OCI-LY7 (cell line): ENCODE data around the gene KLK1. TPM values are rescaled to one million over a fixed set of nuclear protein-coding genes. Genes with fewer than 3 reads are reported as not detected.

Experiments
- BruUV-seq: library from RNA; stranded (reverse); fragments of 400-500 nt; replicated peaks from 2 replicates; lab custom pipeline; 2021; lab: Mats Ljungman, UMichigan
- CTCF ChIA-PET: fragments of 300-600 bp; sonication (Branson Sonifier 250); formaldehyde crosslinking; loops from one replicate; lab custom pipeline; 2022; ENCODE audit warnings: antibody characterized with exemption; ENCODE audit not compliant: unreplicated experiment; lab: Charles Lee
- POLR2A ChIA-PET: fragments of 300-600 bp; sonication (Branson Sonifier 250); formaldehyde crosslinking; loops from one replicate; lab custom pipeline; 2022; ENCODE audit warnings: antibody characterized with exemption; lab: Charles Lee
- DNase-seq: peaks from one replicate; pipeline ENCODE4 v3.0.0-alpha.2; 2015; ENCODE audit warnings: low spot score
- H2AFZ ChIP-seq: fragments of 200-600 bp; sonication (generic), shearing (Covaris generic); 2 replicates; pipeline ENCODE4 v1.6.1; 2014; ENCODE audit warnings: mild to moderate bottlenecking, antibody characterized with exemption, low read length, moderate library complexity
- H3K27ac ChIP-seq: fragments of 200-600 bp; sonication (generic); 2 replicates; pipeline ENCODE4 v1.5.1; 2014; ENCODE audit warnings: mixed run types, low read depth, mild to moderate bottlenecking, moderate library complexity, low read length, inconsistent platforms; ENCODE audit not compliant: poor library complexity, severe bottlenecking
- H3K36me3 ChIP-seq: fragments of 200-600 bp; sonication (generic); 2 replicates; pipeline ENCODE4 v1.6.1; 2014; ENCODE audit warnings: mild to moderate bottlenecking, antibody characterized with exemption, low read length, moderate library complexity, mixed read lengths; ENCODE audit not compliant: insufficient read depth
- H3K4me1 ChIP-seq: fragments of 200-600 bp; sonication (generic); 2 replicates; pipeline ENCODE4 v1.5.1; 2014; ENCODE audit warnings: mild to moderate bottlenecking, low read length; ENCODE audit not compliant: insufficient read depth, poor library complexity, severe bottlenecking
- H3K4me2 ChIP-seq: fragments of 200-600 bp; sonication (generic); 2 replicates; pipeline ENCODE4 v1.6.1; 2014; ENCODE audit warnings: mild to moderate bottlenecking, low read length
- H3K4me3 ChIP-seq: fragments of 200-600 bp; sonication (generic); 2 replicates; pipeline ENCODE4 v1.5.1; 2014; ENCODE audit warnings: mild to moderate bottlenecking, low read depth, low read length; ENCODE audit not compliant: poor library complexity, severe bottlenecking
- H3K79me2 ChIP-seq: fragments of 200-600 bp; sonication (generic); 2 replicates; pipeline ENCODE4 v1.6.1; 2016; ENCODE audit warnings: low read depth, mild to moderate bottlenecking, low read length, moderate library complexity, mixed read lengths; ENCODE audit not compliant: insufficient read depth
- H3K9me2 ChIP-seq: fragments of 200-600 bp; sonication (generic); 2 replicates; pipeline ENCODE4 v1.6.1; 2016; ENCODE audit warnings: mild to moderate bottlenecking, low read length, mixed read lengths; ENCODE audit not compliant: insufficient read depth
- H3K9me3 ChIP-seq: fragments of 200-600 bp; sonication (generic); 2 replicates; pipeline ENCODE4 v1.6.1; 2014; ENCODE audit warnings: mild to moderate bottlenecking, mixed run types, low read length, mixed read lengths
- H4K20me1 ChIP-seq: fragments of 200-600 bp; sonication (generic); 2 replicates; pipeline ENCODE4 v1.6.1; 2014; ENCODE audit warnings: mild to moderate bottlenecking, antibody characterized with exemption, low read length, moderate library complexity, mixed read lengths; ENCODE audit not compliant: insufficient read depth
- EZH2phosphoT487 ChIP-seq: fragments of 200-600 bp; sonication (generic); IDR thresholded peaks from 2 replicates; pipeline ENCODE4 v1.6.1; 2018; ENCODE audit warnings: low read depth, borderline replicate concordance, mild to moderate bottlenecking, mixed run types, antibody characterized with exemption, low read length, moderate library complexity, mixed read lengths
- intact Hi-C: fragments of 100-400 bp; cut with micrococcal nuclease; formaldehyde crosslinking; loops from one replicate; pipeline ENCODE4 v1.10.0; 2022; ENCODE audit not compliant: unreplicated experiment
- total RNA-seq, 2 experiments: library from RNA; depleted of rRNA in 1 of 2; stranded (reverse); fragments of >200 nt in 1 of 2; shearing (Covaris generic) in 1 of 2; gene quantifications; 2 replicates each; pipeline ENCODE4 v1.2.3, GENCODE V29; 2014 to 2022
- TF ChIP-seq, protein P1 (sequence below): fragments of 200-600 bp; sonication (generic); conservative IDR thresholded peaks from 2 replicates; pipeline ENCODE4 v1.5.1; 2014; ENCODE audit warnings: mild to moderate bottlenecking, antibody characterized with exemption, low read length, moderate library complexity, mixed read lengths

Gene KLK1
- total RNA-seq, 2 experiments from 2014 or later, result 5.1 TPM; not detected in 1

DNA sequence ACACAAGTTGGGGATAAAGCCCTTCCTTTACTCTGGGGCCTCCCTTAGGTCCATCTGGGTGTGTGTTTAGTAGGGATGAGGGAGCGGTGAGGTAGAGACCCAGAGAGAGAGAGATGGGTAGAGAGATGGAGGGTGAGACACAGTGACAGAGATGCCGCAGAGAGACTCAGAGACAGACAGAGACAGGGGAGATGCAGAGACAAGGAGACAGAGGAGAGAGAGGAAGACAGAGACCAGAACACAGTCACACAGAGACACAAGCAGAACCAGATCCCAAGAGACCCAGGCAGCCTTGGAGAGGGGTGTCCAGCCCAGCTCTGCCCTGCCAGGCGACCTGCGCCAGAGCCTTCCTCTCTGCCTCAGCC, 2.4 kb downstream of the KLK1 start:
- Histone ChIP-seq H3K79me2 (no peaks in the 10 kb centered on the region), H4K20me1 (no peaks in the 10 kb centered on the region), H3K4me1 (peaks cover 30% of the 10 kb centered on the region), H2AFZ (no peak overlapping the region), H3K27ac (no peak overlapping the region), H3K9me2 (no peaks in the 10 kb centered on the region), H3K9me3 (no peaks in the 10 kb centered on the region), H3K4me3 (no peak overlapping the region), H3K36me3 (no peaks in the 10 kb centered on the region), H3K4me2 (peak overlapping the region; percentile 44)
- DNase-seq, result no peak
- ChIA-PET POLR2A (no interaction called here), CTCF (no interaction called here)
- intact Hi-C loops, result no loop called here
- BruUV-seq, result no TSS peak
- no peak for TF ChIP-seq EZH2phosphoT487
- TF ChIP-seq, protein P1, sequence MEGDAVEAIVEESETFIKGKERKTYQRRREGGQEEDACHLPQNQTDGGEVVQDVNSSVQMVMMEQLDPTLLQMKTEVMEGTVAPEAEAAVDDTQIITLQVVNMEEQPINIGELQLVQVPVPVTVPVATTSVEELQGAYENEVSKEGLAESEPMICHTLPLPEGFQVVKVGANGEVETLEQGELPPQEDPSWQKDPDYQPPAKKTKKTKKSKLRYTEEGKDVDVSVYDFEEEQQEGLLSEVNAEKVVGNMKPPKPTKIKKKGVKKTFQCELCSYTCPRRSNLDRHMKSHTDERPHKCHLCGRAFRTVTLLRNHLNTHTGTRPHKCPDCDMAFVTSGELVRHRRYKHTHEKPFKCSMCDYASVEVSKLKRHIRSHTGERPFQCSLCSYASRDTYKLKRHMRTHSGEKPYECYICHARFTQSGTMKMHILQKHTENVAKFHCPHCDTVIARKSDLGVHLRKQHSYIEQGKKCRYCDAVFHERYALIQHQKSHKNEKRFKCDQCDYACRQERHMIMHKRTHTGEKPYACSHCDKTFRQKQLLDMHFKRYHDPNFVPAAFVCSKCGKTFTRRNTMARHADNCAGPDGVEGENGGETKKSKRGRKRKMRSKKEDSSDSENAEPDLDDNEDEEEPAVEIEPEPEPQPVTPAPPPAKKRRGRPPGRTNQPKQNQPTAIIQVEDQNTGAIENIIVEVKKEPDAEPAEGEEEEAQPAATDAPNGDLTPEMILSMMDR, result no peak

DNA sequence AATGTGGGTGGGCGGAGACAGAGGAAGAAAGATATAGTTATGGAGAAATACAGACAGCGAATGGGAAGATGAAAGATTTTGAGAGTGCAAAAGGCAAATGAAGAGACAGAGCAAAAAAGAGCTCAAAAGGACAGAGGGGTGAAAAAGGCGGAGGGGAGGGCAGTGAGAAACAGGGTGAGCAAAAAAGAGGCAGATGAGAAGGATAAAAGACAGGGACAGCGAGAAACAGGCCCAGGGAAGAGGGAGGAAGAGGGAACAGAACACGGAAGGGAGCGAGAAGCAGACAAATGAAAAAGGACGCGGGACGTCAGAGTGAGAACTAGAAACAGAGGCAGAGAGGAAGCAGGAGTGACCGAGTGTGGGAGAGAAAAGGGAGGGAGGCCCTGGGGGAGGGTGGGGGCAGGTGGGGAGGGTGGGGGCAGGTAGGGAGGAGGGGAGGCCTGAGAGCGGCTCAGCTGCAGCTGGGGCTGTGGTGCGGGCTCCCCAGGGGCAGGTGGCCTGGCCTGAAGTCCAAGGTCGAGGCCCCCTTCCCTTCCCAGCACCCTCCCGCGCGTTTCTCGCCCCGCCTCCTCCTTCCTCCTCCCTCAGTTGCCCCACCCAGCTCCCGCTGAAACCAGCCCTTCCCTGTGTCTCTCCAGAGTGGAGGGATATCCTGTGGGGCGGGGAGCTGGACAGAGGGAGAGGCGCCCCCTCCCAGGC, 2.9 kb downstream of the KLK1 start:
- intact Hi-C loops, result no loop called here
- H3K79me2 ChIP-seq, result no peaks in the 10 kb centered on the region
- TF ChIP-seq, protein P1, result no peak
- no peak for TF ChIP-seq EZH2phosphoT487
- H3K9me2 ChIP-seq, result no peaks in the 10 kb centered on the region
- H3K4me1 ChIP-seq, result peaks cover 30% of the 10 kb centered on the region
- POLR2A ChIA-PET, result no interaction called here
- H3K4me3 ChIP-seq, result no peak overlapping the region
- BruUV-seq, result no TSS peak
- H2AFZ ChIP-seq, result no peak overlapping the region
- CTCF ChIA-PET, result interaction anchor here (1.0 kb wide), 1 partner anchor 97 kb away, joined by 3 read pairs; the partner anchor contains the start of gene CLEC11A
- no peaks in the 10 kb centered on the region for H3K9me3 ChIP-seq
- peak; percentile 41 for DNase-seq
- H3K4me2 ChIP-seq, result peak overlapping the region; percentile 44
- no peak overlapping the region for H3K27ac ChIP-seq
- H4K20me1 ChIP-seq, result no peaks in the 10 kb centered on the region
- H3K36me3 ChIP-seq, result no peaks in the 10 kb centered on the region

DNA sequence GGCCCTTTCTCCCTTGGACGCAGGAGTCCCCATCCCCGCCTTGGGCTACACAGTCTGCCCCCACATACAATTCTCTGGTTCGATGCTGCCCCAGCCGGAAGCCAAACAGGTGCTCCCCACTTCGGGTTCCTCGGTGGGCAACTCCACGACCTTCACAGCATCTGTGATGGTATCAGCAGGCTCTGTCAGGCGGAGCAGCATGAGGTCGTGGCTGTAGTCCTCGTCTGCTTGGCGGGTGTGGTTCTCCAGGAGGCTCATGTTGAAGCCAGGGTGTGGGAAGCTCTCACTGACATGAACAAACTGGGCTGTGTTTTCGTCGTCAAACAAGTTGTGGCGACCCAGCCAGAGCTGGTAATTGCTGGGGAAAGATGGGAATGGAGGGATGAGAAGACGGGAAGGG, 3.5 kb downstream of the KLK1 start:
- H2AFZ ChIP-seq, result no peak overlapping the region

More for the DNA sequence above, 3.5 kb downstream of the KLK1 start:
- BruUV-seq, result no TSS peak
- Histone ChIP-seq H3K9me3 (no peaks in the 10 kb centered on the region), H3K27ac (no peak overlapping the region), H3K4me3 (no peak overlapping the region), H3K9me2 (no peaks in the 10 kb centered on the region), H3K4me2 (peak overlapping the region; percentile 37; the same call in 1 of the 2 replicates), H4K20me1 (no peaks in the 10 kb centered on the region), H3K4me1 (peaks cover 30% of the 10 kb centered on the region), H3K79me2 (no peaks in the 10 kb centered on the region), H3K36me3 (no peaks in the 10 kb centered on the region)
- DNase-seq, result peak; percentile 22
- TF ChIP-seq, protein P1, result no peak
- TF ChIP-seq EZH2phosphoT487, result no peak
- ChIA-PET CTCF (interaction anchor here (1.0 kb wide), 1 partner anchor 97 kb away, joined by 3 read pairs; the partner anchor contains the start of gene CLEC11A), POLR2A (no interaction called here)
- intact Hi-C loops, result no loop called here
